ENCODE results near the gene SPECC1L.
"Not testable (repeated sequence)": the region's sequence is repeated elsewhere in the genome, so short reads cannot be mapped to it uniquely, and the experiment has no call there.

The SPECC1L gene

GRCh38 chr22:24240381-24240780 is 30.2 kb upstream of the SPECC1L start:
- peak; percentile 27 to 63 for DNase-seq (ENCODE audit: low read depth in 2 of 2)
- H3K4me3 ChIP-seq (replicated peaks in 1 of 2; ENCODE audit: low read depth in 2 of 2, low read length in 2 of 2), result no peak overlapping the region
- no peak for TF ChIP-seq CTCF (IDR thresholded peaks at IDR 0.05; ENCODE audit: low read depth, low read length)

- not testable (repeated sequence) for DNase-seq (ENCODE audit: low read depth in 2 of 2); H3K4me3 ChIP-seq (replicated peaks in 1 of 2; ENCODE audit: low read depth in 2 of 2, low read length in 2 of 2)
Observed at GRCh38 chr22:24240985-24241692, 29.5 kb upstream of the SPECC1L start.

- peak overlapping the region; percentile 67 to 83 for H3K4me3 ChIP-seq (replicated peaks in 1 of 2; ENCODE audit: low read depth in 2 of 2, low read length in 2 of 2)
Observed at GRCh38 chr22:24243417-24243816, 27.2 kb upstream of the SPECC1L start.

GRCh38 chr22:24244144-24244787 is 26.4 kb upstream of the SPECC1L start:
- TF ChIP-seq CTCF (IDR thresholded peaks at IDR 0.05; ENCODE audit: low read depth, low read length), result no peak
- peak overlapping the region; percentile 67 to 83 for H3K4me3 ChIP-seq (replicated peaks in 1 of 2; ENCODE audit: low read depth in 2 of 2, low read length in 2 of 2)
- peak; percentile 79 to 88 for DNase-seq (ENCODE audit: low read depth in 2 of 2)

More at GRCh38 chr22:24243417-24243816, 27.2 kb upstream of the SPECC1L start:
- peak; percentile 70 to 79 for DNase-seq (ENCODE audit: low read depth in 2 of 2)

- peak within 1 kb of the TSS; percentile 67 to 83 for H3K4me3 ChIP-seq (replicated peaks in 1 of 2; ENCODE audit: low read depth in 2 of 2, low read length in 2 of 2)
- not testable (repeated sequence) for DNase-seq (ENCODE audit: low read depth in 2 of 2)
Observed at GRCh38 chr22:24245030-24245431, 25.6 kb upstream of the SPECC1L start, which contains the start of gene GGT5. GGT5 (minus strand) TSS chr22:24245082; CDS start chr22:24244725, 357 bp downstream.

GRCh38 chr22:24245584-24246561 is 24.8 kb upstream of the SPECC1L start:
- peak overlapping the region; percentile 30 to 49 for H3K4me3 ChIP-seq (replicated peaks in 1 of 2; ENCODE audit: low read depth in 2 of 2, low read length in 2 of 2)
- peak; percentile 91 to 96 for DNase-seq (ENCODE audit: low read depth in 2 of 2)

GRCh38 chr22:24247011-24247507 is 23.6 kb upstream of the SPECC1L start:
- no peak for TF ChIP-seq CTCF (IDR thresholded peaks at IDR 0.05; ENCODE audit: low read depth, low read length)
- peak; percentile 37 to 50 for DNase-seq (ENCODE audit: low read depth in 2 of 2)
- peak overlapping the region in 1 of 2 donors; percentile 8 for H3K4me3 ChIP-seq (replicated peaks in 1 of 2; ENCODE audit: low read depth in 2 of 2, low read length in 2 of 2)

GRCh38 chr22:24247564-24248344 is 22.9 kb upstream of the SPECC1L start:
- peak; percentile 98 to 100 for DNase-seq (ENCODE audit: low read depth in 2 of 2)
- TF ChIP-seq CTCF (IDR thresholded peaks at IDR 0.05; ENCODE audit: low read depth, low read length), result peak; percentile 84
- peak overlapping the region; percentile 25 to 35 for H3K4me3 ChIP-seq (replicated peaks in 1 of 2; ENCODE audit: low read depth in 2 of 2, low read length in 2 of 2)

- DNase-seq (ENCODE audit: low read depth in 2 of 2), result not testable (repeated sequence)
Observed at GRCh38 chr22:24248611-24249010, 22.0 kb upstream of the SPECC1L start.

GRCh38 chr22:24249413-24249812 is 21.2 kb upstream of the SPECC1L start:
- not testable (repeated sequence) for DNase-seq (ENCODE audit: low read depth in 2 of 2); H3K4me3 ChIP-seq (replicated peaks in 1 of 2; ENCODE audit: low read depth in 2 of 2, low read length in 2 of 2)

More at GRCh38 chr22:24248611-24249010, 22.0 kb upstream of the SPECC1L start:
- not testable (repeated sequence) for H3K4me3 ChIP-seq (replicated peaks in 1 of 2; ENCODE audit: low read depth in 2 of 2, low read length in 2 of 2)

- not testable (repeated sequence) for H3K4me3 ChIP-seq (replicated peaks in 1 of 2; ENCODE audit: low read depth in 2 of 2, low read length in 2 of 2); DNase-seq (ENCODE audit: low read depth in 2 of 2)
Observed at GRCh38 chr22:24251286-24251685, 19.3 kb upstream of the SPECC1L start.

Measured in cardiac fibroblast (primary cell).